HG03095 (cell line): ENCODE measurements around the gene UBA7.
"Not testable (repeated sequence)": the region's sequence is repeated elsewhere in the genome, so short reads cannot be mapped to it uniquely, and the experiment has no call there.

Source experiments
- ATAC-seq: cut with Tn5 transposase; IDR thresholded peaks from one replicate; pipeline ENCODE4 v1.9.1; 2021; ENCODE audit warnings: moderate library complexity; ENCODE audit not compliant: unreplicated experiment

UBA7 gene, protein sequence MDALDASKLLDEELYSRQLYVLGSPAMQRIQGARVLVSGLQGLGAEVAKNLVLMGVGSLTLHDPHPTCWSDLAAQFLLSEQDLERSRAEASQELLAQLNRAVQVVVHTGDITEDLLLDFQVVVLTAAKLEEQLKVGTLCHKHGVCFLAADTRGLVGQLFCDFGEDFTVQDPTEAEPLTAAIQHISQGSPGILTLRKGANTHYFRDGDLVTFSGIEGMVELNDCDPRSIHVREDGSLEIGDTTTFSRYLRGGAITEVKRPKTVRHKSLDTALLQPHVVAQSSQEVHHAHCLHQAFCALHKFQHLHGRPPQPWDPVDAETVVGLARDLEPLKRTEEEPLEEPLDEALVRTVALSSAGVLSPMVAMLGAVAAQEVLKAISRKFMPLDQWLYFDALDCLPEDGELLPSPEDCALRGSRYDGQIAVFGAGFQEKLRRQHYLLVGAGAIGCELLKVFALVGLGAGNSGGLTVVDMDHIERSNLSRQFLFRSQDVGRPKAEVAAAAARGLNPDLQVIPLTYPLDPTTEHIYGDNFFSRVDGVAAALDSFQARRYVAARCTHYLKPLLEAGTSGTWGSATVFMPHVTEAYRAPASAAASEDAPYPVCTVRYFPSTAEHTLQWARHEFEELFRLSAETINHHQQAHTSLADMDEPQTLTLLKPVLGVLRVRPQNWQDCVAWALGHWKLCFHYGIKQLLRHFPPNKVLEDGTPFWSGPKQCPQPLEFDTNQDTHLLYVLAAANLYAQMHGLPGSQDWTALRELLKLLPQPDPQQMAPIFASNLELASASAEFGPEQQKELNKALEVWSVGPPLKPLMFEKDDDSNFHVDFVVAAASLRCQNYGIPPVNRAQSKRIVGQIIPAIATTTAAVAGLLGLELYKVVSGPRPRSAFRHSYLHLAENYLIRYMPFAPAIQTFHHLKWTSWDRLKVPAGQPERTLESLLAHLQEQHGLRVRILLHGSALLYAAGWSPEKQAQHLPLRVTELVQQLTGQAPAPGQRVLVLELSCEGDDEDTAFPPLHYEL

GRCh38 chr3:49813497-49814174 is at the start of gene UBA7:
Gene UBA7 (minus strand): TSS chr3:49813953. CDS start chr3:49813787, 166 bp downstream.
- peak; percentile 81 for ATAC-seq

DNA sequence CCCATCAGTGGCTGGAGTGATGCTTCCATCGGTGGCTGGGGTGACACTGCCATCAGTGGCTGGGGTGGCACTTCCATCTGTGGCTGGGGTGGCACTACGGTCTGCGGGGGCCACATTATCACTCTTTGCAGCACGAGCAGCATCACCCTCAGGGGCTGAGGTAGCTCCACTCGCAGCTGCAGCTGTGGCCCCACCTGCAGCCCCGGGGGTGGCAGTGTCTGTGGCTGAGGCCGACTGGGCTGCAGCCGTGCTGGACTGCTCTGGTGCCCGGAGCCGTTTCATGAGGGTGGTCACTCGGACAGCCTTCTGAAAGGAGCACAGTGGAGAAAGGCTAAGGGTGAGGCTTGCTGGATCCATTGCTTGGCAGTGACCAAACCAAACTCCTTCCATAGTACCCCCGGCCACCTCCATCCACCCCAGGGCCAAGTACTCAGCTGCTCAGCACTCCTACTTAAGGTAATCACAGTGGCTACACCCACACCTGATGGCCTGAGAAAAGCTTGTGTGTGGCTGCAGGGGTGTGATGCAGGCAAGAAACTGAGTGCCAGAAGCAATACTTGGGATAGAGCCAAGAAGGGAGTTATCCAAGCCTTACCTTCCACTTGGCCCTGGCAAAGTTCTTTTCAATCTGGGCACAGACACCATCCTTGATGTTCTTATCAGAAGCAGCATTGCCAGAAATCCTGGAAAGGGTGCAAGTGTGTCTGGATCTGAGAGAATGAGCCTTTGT is 46.0 kb upstream of the UBA7 start:
- no peak for ATAC-seq

DNA sequence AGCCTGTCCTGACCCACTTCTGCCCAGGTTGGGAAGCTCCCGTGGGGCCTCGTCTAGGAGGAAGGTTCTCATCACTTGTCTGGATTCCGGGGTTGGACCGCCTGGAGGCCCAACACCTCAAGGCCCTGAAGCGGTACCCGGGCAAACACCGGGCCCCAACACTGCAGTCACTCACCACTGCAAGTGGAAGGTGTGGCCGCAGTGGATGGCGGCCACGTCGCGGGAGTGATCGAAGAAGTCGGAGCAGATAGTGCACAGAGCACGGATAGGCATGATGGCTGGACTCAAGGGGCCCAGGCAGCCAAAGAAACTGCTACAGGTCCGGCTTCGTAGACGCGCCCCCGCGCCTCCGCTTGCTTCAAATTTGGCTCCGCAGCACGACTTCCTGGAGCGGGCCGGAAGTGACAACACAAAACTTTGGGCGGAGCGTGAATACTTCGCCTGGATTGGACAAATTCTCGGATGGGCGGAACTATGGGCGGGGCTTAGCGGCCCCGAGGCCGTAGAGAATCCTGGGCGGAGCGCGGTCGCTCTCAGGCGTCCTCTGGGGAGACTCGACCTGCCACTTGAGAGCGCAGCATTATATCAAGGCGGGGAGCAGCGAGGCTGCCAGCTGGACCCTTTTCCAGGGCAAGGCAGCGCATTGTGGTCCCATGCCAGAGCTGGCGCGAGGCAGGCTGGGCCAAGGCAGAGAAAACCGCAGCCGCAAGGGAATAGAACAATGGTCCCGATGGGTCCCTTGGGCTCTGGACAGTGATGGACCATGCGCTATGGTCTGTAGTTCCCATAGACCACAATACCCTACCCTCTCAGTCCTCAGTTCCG is 42.6 kb upstream of the UBA7 start, which contains the start of gene TRAIP:
Gene TRAIP, minus strand, starts transcription at position 384 of the 825 bp plus-strand sequence. Its CDS starts 111 bp downstream, at position 273.
- peak; percentile 94 for ATAC-seq

- no peak for ATAC-seq
These were observed 41.9 kb upstream of the UBA7 start for GRCh38 chr3:49855662-49856061.

- ATAC-seq = no peak
These were observed 31.9 kb upstream of the UBA7 start for GRCh38 chr3:49845694-49846093.

DNA sequence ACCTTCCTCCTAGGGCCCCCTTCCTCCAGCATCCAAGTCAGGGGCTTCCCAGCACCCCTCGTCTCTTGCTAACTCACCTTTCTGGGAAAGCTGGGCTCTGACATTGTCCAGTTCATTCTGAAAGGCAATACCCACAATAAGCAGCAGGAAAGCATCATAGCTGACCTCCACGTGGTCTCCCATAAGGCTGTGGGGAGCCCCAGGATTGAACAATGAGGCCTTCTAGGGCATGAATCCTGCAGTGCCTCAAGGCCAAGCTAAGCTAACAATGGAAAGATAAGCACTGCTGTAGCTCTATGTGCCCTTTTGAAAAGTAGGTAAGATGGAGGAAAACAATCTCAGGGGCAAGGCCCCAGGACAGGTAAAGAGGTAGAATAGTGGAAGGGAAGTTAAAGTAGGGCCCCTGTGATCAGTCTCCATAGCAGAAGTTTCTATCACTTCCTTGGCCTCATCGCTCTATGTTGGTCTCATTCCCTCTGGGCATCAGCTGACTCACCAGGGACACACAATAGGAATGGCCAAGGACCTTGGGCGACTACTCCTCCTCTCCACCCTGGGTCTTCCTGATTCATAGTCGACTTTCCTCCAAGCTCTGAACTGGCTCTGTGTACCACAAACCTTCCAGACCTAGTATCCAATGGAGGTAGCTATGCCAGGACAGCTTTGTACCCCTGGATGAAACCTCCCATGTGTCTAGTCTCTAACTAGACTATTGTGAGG is 30.9 kb upstream of the UBA7 start:
- no peak for ATAC-seq

GRCh38 chr3:49842843-49843517 is 29.2 kb upstream of the UBA7 start:
- no peak for ATAC-seq

- ATAC-seq = no peak
These were observed 28.1 kb upstream of the UBA7 start for GRCh38 chr3:49841806-49842205.

DNA sequence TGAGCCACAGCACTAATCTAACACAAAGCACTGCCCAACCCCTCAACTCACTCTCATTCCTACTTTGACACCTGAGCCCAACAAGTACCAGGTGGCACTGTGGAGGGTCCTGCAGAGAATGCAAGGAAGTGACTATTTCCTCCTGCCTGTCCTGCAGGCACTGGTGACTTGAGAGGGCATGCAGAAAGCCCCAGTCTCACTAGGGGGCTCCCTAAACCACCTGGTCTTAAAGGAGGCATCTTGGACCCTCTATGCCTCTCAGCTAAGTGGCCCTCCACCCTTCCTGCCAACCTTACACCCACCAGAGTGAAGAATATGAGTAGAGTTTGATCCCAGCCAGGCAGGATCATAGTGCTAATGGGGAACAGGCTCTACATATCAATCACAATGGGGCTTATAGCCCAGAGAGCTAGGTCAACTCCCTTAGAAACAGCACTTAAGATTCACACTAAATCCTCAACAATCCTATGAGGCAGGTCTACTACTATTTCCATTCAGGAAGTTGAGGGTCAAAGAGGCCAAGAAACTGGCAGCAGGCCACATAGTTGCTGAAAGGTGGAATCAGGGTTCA is 27.5 kb upstream of the UBA7 start:
- no peak for ATAC-seq

DNA sequence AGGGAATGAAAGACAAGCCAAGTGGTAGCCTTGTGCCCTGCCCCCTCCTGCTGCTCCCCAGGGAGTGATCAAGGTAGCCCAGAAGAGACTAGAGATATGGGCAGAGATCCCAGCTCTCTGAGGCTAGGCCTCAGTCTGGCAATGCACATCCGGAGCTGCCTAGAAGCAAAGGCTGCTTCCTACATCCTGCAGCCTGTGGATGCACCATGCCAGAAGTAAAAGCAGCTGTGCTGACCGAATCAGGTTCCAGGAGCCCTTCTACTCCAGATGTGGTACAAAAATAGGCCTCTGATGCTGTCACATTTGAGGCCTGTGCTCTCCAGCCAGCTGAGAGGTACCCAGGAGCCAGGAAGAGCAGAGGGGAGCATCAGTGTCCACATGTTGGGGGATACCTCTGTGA is 26.6 kb upstream of the UBA7 start:
- ATAC-seq = no peak

- ATAC-seq = no peak
These were observed 25.5 kb upstream of the UBA7 start for GRCh38 chr3:49839193-49839809.

DNA sequence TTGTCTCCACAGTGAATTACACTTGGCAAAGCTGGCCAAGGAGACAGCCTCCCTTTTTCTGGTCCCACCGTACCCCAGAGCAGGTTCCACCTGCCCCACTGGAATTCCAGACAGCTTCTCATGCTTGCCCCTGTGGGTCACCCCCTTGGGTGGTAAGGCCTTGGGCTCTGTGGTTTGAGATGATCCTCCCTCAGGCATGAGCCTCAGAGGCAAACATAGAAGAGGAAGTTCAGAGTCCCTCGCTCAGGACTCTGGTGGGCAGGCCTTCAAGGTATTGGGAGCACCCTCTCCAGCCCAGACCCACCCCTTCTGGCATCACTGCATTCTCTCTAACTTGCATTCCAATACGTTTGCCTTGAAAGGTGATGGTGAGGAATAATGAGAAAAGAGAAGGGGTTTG is 17.6 kb upstream of the UBA7 start:
- no peak for ATAC-seq

GRCh38 chr3:49826016-49826415 is 12.3 kb upstream of the UBA7 start:
- ATAC-seq = no peak

DNA sequence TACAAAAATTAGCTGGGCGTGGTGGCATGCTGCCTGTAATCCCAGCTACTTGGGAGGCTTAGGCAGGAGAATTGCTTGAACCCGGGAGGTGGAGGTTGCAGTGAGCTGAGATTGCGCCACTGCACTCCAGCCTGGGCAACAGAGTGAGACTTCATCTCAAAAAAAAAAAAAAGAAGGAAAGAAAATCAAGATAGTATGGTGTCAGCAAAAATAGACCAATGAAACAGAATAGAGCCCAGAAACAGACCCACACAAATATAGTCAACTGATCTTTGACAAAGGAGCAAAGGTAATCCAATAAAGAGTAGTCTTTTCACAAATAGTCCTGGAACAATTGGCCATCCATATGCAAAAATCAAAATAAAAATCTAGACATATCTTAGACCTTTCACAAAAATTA is 9.4 kb upstream of the UBA7 start:
- ATAC-seq = not testable (repeated sequence)

DNA sequence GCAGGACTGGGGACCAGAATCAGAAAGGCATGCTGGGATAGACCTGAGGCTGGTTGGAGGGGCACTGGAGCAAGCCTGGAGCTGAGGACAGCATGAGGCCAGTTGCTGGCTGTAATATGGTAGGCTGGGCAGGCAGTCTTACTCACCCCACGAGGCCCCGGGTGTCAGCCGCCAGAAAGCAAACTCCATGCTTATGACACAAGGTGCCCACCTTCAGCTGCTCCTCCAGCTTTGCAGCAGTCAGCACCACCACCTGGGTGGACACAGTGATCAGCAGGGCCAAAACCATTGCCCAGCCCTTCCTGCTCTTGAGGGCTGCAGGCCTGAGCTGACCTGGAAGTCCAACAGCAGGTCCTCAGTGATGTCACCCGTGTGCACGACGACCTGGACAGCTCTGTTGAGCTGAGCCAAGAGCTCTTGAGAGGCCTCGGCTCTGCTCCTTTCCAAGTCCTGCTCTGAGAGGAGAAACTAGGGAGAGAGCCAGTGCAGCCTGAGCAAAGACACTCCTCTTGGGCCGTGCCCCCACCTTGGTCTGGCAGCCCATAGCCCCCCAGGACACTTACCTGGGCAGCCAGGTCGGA is 747 bp downstream of the UBA7 start:
- ATAC-seq = no peak

- no peak for ATAC-seq
These were observed 6.2 kb downstream of the UBA7 start for GRCh38 chr3:49807431-49808114.

GRCh38 chr3:49806850-49807249 is 6.9 kb downstream of the UBA7 start:
- no peak for ATAC-seq
